Fibroblast of lung (primary cell): ENCODE results near the gene SRC. TPM values are rescaled to one million over a fixed set of nuclear protein-coding genes. Genes with fewer than 3 reads are reported as not detected.
A peak's percentile ranks its signal among the peaks of the same experiment; 100 is the strongest.

Source experiments
- DNase-seq, 2 donors: peaks; one replicate each; pipeline versions ENCODE4 v3.0.0 to v3.0.0-alpha.2; 2010; ENCODE audit warnings: low read depth in 2 of 2
- H2AFZ ChIP-seq: 2 replicates; pipeline ENCODE4 v1.5.1; 2012; ENCODE audit warnings: low read length, control low read depth, inconsistent platforms
- H3K27ac ChIP-seq: 2 replicates; pipeline ENCODE4 v1.5.1; 2011; ENCODE audit warnings: low read length, control low read depth; ENCODE audit not compliant: insufficient read depth
- H3K27me3 ChIP-seq: 2 replicates; pipeline ENCODE4 v1.5.1; 2011; ENCODE audit warnings: mild to moderate bottlenecking, low read length; ENCODE audit not compliant: control insufficient read depth, insufficient read depth
- H3K36me3 ChIP-seq: 2 replicates; pipeline ENCODE4 v1.5.1; 2011; ENCODE audit warnings: low read length; ENCODE audit not compliant: control insufficient read depth, insufficient read depth
- H3K4me1 ChIP-seq: 2 replicates; pipeline ENCODE4 v1.5.1; 2011; ENCODE audit warnings: low read length; ENCODE audit not compliant: control insufficient read depth, insufficient read depth; ENCODE audit errors: extremely low read depth
- H3K4me2 ChIP-seq: 2 replicates; pipeline ENCODE4 v1.5.1; 2011; ENCODE audit warnings: low read length, control low read depth; ENCODE audit not compliant: insufficient read depth; ENCODE audit errors: extremely low read depth
- H3K4me3 ChIP-seq, 4 experiments: fragments of 200-600 bp in 1 of 4; sonication (generic) in 1 of 4; replicated peaks in 1 of 4; 2 replicates each; pipeline ENCODE4 v1.5.1; 2011 to 2016; ENCODE audit warnings: low read length in 4 of 4, low read depth in 3 of 4, mild to moderate bottlenecking in 3 of 4, control low read depth in 2 of 4, inconsistent platforms in 1 of 4, mixed read lengths in 1 of 4; ENCODE audit not compliant: insufficient read depth in 1 of 4; ENCODE audit errors: control extremely low read depth in 1 of 4
- H3K79me2 ChIP-seq: 2 replicates; pipeline ENCODE4 v1.5.1; 2012; ENCODE audit warnings: mild to moderate bottlenecking, low read length, inconsistent platforms; ENCODE audit not compliant: control insufficient read depth, insufficient read depth
- H3K9ac ChIP-seq: 2 replicates; pipeline ENCODE4 v1.5.1; 2011; ENCODE audit warnings: mild to moderate bottlenecking, low read length, control low read depth; ENCODE audit not compliant: insufficient read depth
- H3K9me3 ChIP-seq: 2 replicates; pipeline ENCODE4 v1.5.1; 2012; ENCODE audit warnings: low read depth, low read length; ENCODE audit not compliant: control insufficient read depth, insufficient read depth
- H4K20me1 ChIP-seq: 2 replicates; pipeline ENCODE4 v1.5.1; 2011; ENCODE audit warnings: low read length; ENCODE audit not compliant: control insufficient read depth, insufficient read depth; ENCODE audit errors: extremely low read depth
- EZH2 ChIP-seq: IDR thresholded peaks from 2 replicates; pipeline ENCODE4 v1.5.1; 2012; ENCODE audit warnings: low read length, control low read depth, mild to moderate bottlenecking; ENCODE audit errors: missing control alignments
- polyA plus RNA-seq, 2 donors: library from polyadenylated mRNA; depleted of rRNA in 1 of 2; stranded (reverse) in 1 of 2; unstranded in 1 of 2; fragments of >200 nt; gene quantifications; 2 replicates each; pipeline ENCODE4 v1.2.1, GENCODE V29; 2011 to 2012; ENCODE audit warnings: missing spikeins in 1 of 2
- total RNA-seq: library from RNA; depleted of rRNA; stranded (reverse); fragments of >200 nt; gene quantifications from 2 replicates; pipeline ENCODE4 v1.2.1, GENCODE V29; 2014
- TF ChIP-seq, protein P1 (sequence below), 2 donors: IDR thresholded peaks in 1 of 2; conservative IDR thresholded peaks in 1 of 2; 1 replicate in 1 of 2; 2 replicates in 1 of 2; pipeline ENCODE4 v1.5.1; 2011 to 2012; ENCODE audit warnings: low read length in 2 of 2, control low read depth in 1 of 2, inconsistent platforms in 1 of 2, low read depth in 1 of 2, mild to moderate bottlenecking in 1 of 2

Gene SRC
- total and polyA plus RNA-seq, 2 donors (not counting 1 experiment from before 2014, with no cell fraction given): 17.8 to 20.3 TPM

DNA sequence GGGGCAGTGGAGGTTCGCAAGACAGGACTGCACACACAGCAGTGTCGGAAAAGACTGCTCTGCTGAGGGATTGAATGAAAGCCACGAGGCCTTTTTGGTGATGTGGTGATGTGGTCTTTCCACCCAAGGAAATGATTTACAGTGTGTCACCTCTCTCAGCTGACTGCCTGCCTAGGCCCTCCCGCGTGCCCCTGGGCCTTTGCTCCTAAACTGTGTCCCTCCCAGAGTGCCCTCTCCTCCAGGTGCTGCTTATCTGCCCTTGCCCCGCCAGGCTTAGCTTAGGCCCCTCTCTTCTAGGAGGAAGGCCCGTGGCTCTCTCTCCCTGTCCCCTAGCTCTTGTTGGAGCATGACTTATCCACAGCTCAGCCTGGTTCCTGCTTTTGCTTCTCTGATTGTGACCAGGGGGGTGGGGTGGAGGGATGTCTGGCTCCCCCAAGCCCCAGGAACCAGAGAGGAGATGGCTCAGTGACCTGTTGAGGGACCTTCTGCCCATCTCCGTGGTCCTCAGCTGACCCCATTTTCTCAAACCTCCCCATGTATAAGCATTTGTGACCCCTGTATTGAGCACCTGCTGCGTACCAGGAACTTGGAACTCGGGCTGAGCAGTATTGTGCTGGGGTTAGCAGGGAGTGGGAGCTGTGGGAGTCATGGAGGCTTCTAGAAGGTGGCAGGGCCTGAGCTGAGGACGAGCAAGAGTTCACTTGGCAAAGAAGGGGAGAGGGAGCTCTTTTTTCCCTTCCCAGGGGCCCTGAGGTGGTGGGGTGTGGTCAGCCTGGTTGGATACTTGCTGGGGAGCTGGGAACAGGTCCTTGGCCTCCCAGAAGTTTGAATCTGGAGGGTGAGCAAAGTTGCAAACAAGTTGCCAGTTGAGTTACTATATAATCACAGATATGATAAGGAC is 2.2 kb downstream of the SRC start:
- Histone ChIP-seq H4K20me1 (no peaks in the 10 kb centered on the region), H3K4me3 (no peak overlapping the region), H3K9me3 (no peaks in the 10 kb centered on the region), H3K36me3 (peaks cover 2% of the 10 kb centered on the region), H2AFZ (no peak overlapping the region), H3K9ac (no peak overlapping the region), H3K79me2 (peaks cover 23% of the 10 kb centered on the region), H3K27me3 (no peaks in the 10 kb centered on the region), H3K4me1 (peaks cover 5% of the 10 kb centered on the region), H3K27ac (no peak overlapping the region), H3K4me2 (peak overlapping the region; percentile 8)
- no peak for DNase-seq
- TF ChIP-seq, protein P1, sequence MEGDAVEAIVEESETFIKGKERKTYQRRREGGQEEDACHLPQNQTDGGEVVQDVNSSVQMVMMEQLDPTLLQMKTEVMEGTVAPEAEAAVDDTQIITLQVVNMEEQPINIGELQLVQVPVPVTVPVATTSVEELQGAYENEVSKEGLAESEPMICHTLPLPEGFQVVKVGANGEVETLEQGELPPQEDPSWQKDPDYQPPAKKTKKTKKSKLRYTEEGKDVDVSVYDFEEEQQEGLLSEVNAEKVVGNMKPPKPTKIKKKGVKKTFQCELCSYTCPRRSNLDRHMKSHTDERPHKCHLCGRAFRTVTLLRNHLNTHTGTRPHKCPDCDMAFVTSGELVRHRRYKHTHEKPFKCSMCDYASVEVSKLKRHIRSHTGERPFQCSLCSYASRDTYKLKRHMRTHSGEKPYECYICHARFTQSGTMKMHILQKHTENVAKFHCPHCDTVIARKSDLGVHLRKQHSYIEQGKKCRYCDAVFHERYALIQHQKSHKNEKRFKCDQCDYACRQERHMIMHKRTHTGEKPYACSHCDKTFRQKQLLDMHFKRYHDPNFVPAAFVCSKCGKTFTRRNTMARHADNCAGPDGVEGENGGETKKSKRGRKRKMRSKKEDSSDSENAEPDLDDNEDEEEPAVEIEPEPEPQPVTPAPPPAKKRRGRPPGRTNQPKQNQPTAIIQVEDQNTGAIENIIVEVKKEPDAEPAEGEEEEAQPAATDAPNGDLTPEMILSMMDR (conservative IDR thresholded peaks at IDR 0.05 in 1 of 2, IDR thresholded peaks at IDR 0.05 in 1 of 2; ENCODE audit: low read depth in 1 of 2, low read length in 2 of 2): no peak
- no peak for TF ChIP-seq EZH2

DNA sequence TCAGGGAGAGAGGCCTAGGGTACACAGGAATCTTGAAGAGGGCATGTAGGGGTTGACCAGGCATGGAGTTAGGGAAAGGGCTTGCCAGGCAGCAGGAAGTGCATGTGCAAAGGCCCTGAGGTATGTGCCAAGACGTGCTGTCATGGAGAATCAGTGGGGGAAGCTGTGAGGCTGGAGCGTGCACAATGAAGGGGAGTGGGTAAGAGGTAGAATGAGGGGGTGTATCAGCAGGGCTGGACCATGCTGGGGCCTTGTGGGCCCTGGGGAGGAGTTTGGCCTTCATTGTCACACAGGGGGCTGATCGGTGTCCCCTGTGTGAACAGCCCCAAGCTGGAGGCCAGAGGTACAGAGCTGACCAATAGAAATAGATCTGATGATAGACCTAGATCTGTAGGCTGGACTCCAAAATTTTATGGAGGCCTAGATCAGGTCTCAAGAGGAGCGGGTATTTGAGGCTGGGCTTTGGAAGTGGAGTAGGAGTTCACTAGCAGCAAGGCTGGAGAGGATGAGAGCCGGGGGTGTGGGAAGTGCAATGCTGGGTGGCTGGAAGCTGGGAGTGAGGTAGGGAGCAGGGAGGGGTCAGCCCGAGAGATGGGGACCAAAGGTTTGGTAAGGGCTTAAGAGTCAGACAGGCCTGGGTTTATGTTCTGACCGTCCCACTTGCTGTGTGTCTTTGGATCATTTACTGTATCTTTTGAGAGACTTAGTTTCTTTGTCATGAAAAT is 3.0 kb downstream of the SRC start:
- Histone ChIP-seq H3K9ac (no peak overlapping the region), H3K36me3 (peaks cover 2% of the 10 kb centered on the region), H3K4me3 (no peak overlapping the region), H3K4me1 (peaks cover 5% of the 10 kb centered on the region), H4K20me1 (no peaks in the 10 kb centered on the region), H3K27me3 (no peaks in the 10 kb centered on the region), H2AFZ (no peak overlapping the region), H3K9me3 (no peaks in the 10 kb centered on the region), H3K79me2 (peaks cover 25% of the 10 kb centered on the region), H3K27ac (no peak overlapping the region), H3K4me2 (no peak overlapping the region)
- TF ChIP-seq, protein P1 (conservative IDR thresholded peaks at IDR 0.05 in 1 of 2, IDR thresholded peaks at IDR 0.05 in 1 of 2; ENCODE audit: low read depth in 1 of 2, low read length in 2 of 2): no peak
- no peak for TF ChIP-seq EZH2
- no peak for DNase-seq
